Upper lobe of left lung (tissue), 4 donors: ENCODE results near the gene DRAM1.

ENCODE experiments used
- EP300 ChIP-seq, 4 donors: sonication (generic); formaldehyde crosslinking; IDR thresholded peaks; one replicate each; pipeline ENCODE4 v1.5.1; 2017; ENCODE audit warnings: antibody characterized with exemption in 4 of 4, control low read depth in 2 of 4
- POLR2A ChIP-seq, 4 donors: fragments of 450-650 bp; IDR thresholded peaks; one replicate each; pipeline ENCODE4 v1.5.1; 2016 to 2017; ENCODE audit warnings: antibody characterized with exemption in 4 of 4, mild to moderate bottlenecking in 2 of 4
- POLR2AphosphoS5 ChIP-seq, 2 donors: sonication (generic); formaldehyde crosslinking; IDR thresholded peaks; one replicate each; pipeline ENCODE4 v1.5.1; 2017; ENCODE audit warnings: antibody characterized with exemption in 2 of 2
- TF ChIP-seq, protein P1 (sequence below), 6 experiments: fragments of 450-650 bp in 4 of 6; fragments of 200-600 bp in 2 of 6; sonication (generic) in 2 of 6; IDR thresholded peaks; one replicate each; pipeline ENCODE4 v1.5.1; 2016 to 2019; ENCODE audit warnings: antibody characterized with exemption in 6 of 6

DNA sequence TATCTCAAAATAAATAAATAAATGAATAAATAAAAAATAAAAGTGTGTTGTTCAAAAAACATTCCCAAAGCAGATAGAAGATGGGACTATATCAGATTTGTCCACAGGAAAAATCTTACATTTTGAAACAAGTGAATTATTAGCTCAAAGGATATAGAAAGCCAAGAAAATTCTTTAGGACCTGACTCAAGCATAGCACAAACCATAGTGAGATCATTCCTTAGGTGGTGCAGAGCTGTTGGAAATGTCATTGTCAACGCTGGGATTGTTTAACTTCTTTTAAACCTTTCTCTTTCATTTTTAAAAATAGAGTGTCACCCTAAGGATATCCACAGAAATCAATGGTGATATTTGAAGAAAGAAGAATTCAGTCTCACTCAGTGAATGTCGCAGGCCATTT is 43.5 kb downstream of the DRAM1 start:
- TF ChIP-seq EP300 (IDR thresholded peaks at IDR 0.05) (no peak), POLR2A (IDR thresholded peaks at IDR 0.05) (no peak), POLR2AphosphoS5 (IDR thresholded peaks at IDR 0.05) (no peak)
- TF ChIP-seq, protein P1, sequence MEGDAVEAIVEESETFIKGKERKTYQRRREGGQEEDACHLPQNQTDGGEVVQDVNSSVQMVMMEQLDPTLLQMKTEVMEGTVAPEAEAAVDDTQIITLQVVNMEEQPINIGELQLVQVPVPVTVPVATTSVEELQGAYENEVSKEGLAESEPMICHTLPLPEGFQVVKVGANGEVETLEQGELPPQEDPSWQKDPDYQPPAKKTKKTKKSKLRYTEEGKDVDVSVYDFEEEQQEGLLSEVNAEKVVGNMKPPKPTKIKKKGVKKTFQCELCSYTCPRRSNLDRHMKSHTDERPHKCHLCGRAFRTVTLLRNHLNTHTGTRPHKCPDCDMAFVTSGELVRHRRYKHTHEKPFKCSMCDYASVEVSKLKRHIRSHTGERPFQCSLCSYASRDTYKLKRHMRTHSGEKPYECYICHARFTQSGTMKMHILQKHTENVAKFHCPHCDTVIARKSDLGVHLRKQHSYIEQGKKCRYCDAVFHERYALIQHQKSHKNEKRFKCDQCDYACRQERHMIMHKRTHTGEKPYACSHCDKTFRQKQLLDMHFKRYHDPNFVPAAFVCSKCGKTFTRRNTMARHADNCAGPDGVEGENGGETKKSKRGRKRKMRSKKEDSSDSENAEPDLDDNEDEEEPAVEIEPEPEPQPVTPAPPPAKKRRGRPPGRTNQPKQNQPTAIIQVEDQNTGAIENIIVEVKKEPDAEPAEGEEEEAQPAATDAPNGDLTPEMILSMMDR (IDR thresholded peaks at IDR 0.05), result no peak
